ENCODE measurements around the gene GAS2L2.

The GAS2L2 gene

GRCh38 chr17:35747540-35748017, 5.5 kb downstream of the GAS2L2 start:
- DNase-seq (ENCODE audit: low read depth, low spot score), result peak; percentile 63

GRCh38 chr17:35745749-35746320, 7.2 kb downstream of the GAS2L2 start:
- no peak for DNase-seq (ENCODE audit: low read depth, low spot score)

- DNase-seq (ENCODE audit: low read depth, low spot score), result no peak
These were observed 7.8 kb downstream of the GAS2L2 start for GRCh38 chr17:35745246-35745645.

- DNase-seq (ENCODE audit: low read depth, low spot score), result no peak
These were observed 8.2 kb downstream of the GAS2L2 start for GRCh38 chr17:35744830-35745229.

- DNase-seq (ENCODE audit: low read depth, low spot score), result peak; percentile 12
These were observed 9.3 kb downstream of the GAS2L2 start for GRCh38 chr17:35743626-35744328.

- no peak for DNase-seq (ENCODE audit: low read depth, low spot score)
These were observed 10.1 kb downstream of the GAS2L2 start for GRCh38 chr17:35742896-35743477.

GRCh38 chr17:35742496-35742895, 10.5 kb downstream of the GAS2L2 start:
- DNase-seq (ENCODE audit: low read depth, low spot score), result no peak

GRCh38 chr17:35740997-35741931, 11.8 kb downstream of the GAS2L2 start:
- DNase-seq (ENCODE audit: low read depth, low spot score), result no peak

GRCh38 chr17:35740216-35740615, 12.8 kb downstream of the GAS2L2 start:
- no peak for DNase-seq (ENCODE audit: low read depth, low spot score)

- DNase-seq (ENCODE audit: low read depth, low spot score), result no peak
These were observed 14.4 kb downstream of the GAS2L2 start for GRCh38 chr17:35738519-35739133.

GRCh38 chr17:35736236-35736635, 16.8 kb downstream of the GAS2L2 start:
- DNase-seq (ENCODE audit: low read depth, low spot score), result no peak

GRCh38 chr17:35735036-35735805, 17.8 kb downstream of the GAS2L2 start:
- no peak for DNase-seq (ENCODE audit: low read depth, low spot score)

- no peak for DNase-seq (ENCODE audit: low read depth, low spot score)
These were observed 18.6 kb downstream of the GAS2L2 start for GRCh38 chr17:35734396-35734795.

- DNase-seq (ENCODE audit: low read depth, low spot score), result no peak
These were observed 19.7 kb downstream of the GAS2L2 start for GRCh38 chr17:35733366-35733765.

GRCh38 chr17:35732806-35733136, 20.3 kb downstream of the GAS2L2 start:
- DNase-seq (ENCODE audit: low read depth, low spot score), result no peak

GRCh38 chr17:35731917-35732805, 20.9 kb downstream of the GAS2L2 start:
- DNase-seq (ENCODE audit: low read depth, low spot score), result no peak

GRCh38 chr17:35731239-35731916, 21.7 kb downstream of the GAS2L2 start, which contains the start of gene RASL10B:
TSS of gene RASL10B (plus strand) at chr17:35731639. CDS start at chr17:35735185, 3,546 bp downstream.
- no peak for DNase-seq (ENCODE audit: low read depth, low spot score)

GRCh38 chr17:35730400-35731005, 22.5 kb downstream of the GAS2L2 start:
- DNase-seq (ENCODE audit: low read depth, low spot score), result no peak

GRCh38 chr17:35729405-35729833, 23.6 kb downstream of the GAS2L2 start:
- no peak for DNase-seq (ENCODE audit: low read depth, low spot score)

Data from smooth muscle cell of the brain vasculature (primary cell).